SK-N-SH (cell line): Measurements from ENCODE around the gene SPDYC. TPM values are rescaled to one million over a fixed set of nuclear protein-coding genes. Genes with fewer than 3 reads are reported as not detected.

Experiments
- CTCF ChIA-PET: fragments of 300-600, 350-600 bp; formaldehyde crosslinking; extraction: SDS; loops from one replicate; lab custom pipeline; 2021; lab: Yijun Ruan, JAX
- POLR2A ChIA-PET: fragments of 350-600 bp; sonication (Branson Sonifier 250); formaldehyde crosslinking; extraction: SDS; loops from one replicate; lab custom pipeline; 2020; ENCODE audit warnings: antibody characterized with exemption, inconsistent platforms; lab: Yijun Ruan, JAX
- DNase-seq: peaks from one replicate; pipeline ENCODE4 v3.0.0; 2012
- H2AFZ ChIP-seq: fragments of 200-600 bp; sonication (generic); 2 replicates; pipeline ENCODE4 v1.8.1; 2016; ENCODE audit warnings: antibody characterized with exemption, mild to moderate bottlenecking, low read depth
- H3F3A ChIP-seq: fragments of 200-600 bp; sonication (generic); replicated peaks from 2 replicates; pipeline ENCODE3; 2016; ENCODE audit warnings: antibody characterized with exemption, mild to moderate bottlenecking; ENCODE audit not compliant: insufficient read depth
- H3K27ac ChIP-seq, 2 experiments: fragments of 200-500 bp in 1 of 2; fragments of 200-600 bp in 1 of 2; sonication (Bioruptor generic) in 1 of 2; sonication (generic), shearing (Covaris generic) in 1 of 2; 2 replicates each; pipeline versions ENCODE4 v1.5.1 to v1.6.1; 2014 to 2016; ENCODE audit warnings: low read depth in 2 of 2, inconsistent platforms in 1 of 2, low read length in 1 of 2, mild to moderate bottlenecking in 1 of 2, mixed read lengths in 1 of 2
- H3K27me3 ChIP-seq: fragments of 200-600 bp; sonication (generic), shearing (Covaris generic); 2 replicates; pipeline ENCODE4 v1.6.1; 2016; ENCODE audit warnings: mixed run types; ENCODE audit not compliant: insufficient read depth
- H3K36me3 ChIP-seq, 2 experiments: fragments of 200-500 bp in 1 of 2; fragments of 200-600 bp in 1 of 2; sonication (Bioruptor generic) in 1 of 2; sonication (generic) in 1 of 2; replicated peaks in 1 of 2; 2 replicates each; pipeline versions ENCODE3 to v1.5.1; 2014 to 2016; ENCODE audit warnings: low read length in 1 of 2, mild to moderate bottlenecking in 1 of 2; ENCODE audit not compliant: insufficient read depth in 2 of 2, control insufficient read depth in 1 of 2
- H3K4me1 ChIP-seq, 2 experiments: fragments of 200-500 bp in 1 of 2; fragments of 200-600 bp in 1 of 2; sonication (Bioruptor generic) in 1 of 2; sonication (generic), shearing (Covaris generic) in 1 of 2; 2 replicates each; pipeline versions ENCODE4 v1.5.1 to v1.6.1; 2014 to 2016; ENCODE audit warnings: low read depth in 1 of 2, low read length in 1 of 2, mixed run types in 1 of 2; ENCODE audit not compliant: insufficient read depth in 2 of 2, control insufficient read depth in 1 of 2
- H3K4me2 ChIP-seq: fragments of 200-600 bp; sonication (generic), shearing (Covaris generic); 2 replicates; pipeline ENCODE4 v1.6.1; 2017; ENCODE audit warnings: mixed run types
- H3K4me3 ChIP-seq, 2 experiments: fragments of 200-500 bp in 1 of 2; fragments of 200-600 bp in 1 of 2; sonication (Bioruptor generic) in 1 of 2; sonication (generic), shearing (Covaris generic) in 1 of 2; 2 replicates each; pipeline versions ENCODE4 v1.5.1 to v1.8.1; 2014 to 2016; ENCODE audit warnings: low read depth in 2 of 2, inconsistent platforms in 1 of 2, low read length in 1 of 2, mild to moderate bottlenecking in 1 of 2, mixed read lengths in 1 of 2, moderate library complexity in 1 of 2
- H3K79me2 ChIP-seq: fragments of 200-600 bp; sonication (generic); 2 replicates; pipeline ENCODE4 v1.8.1; 2017; ENCODE audit warnings: mild to moderate bottlenecking; ENCODE audit not compliant: insufficient read depth
- H3K9ac ChIP-seq: fragments of 200-600 bp; sonication (generic); 2 replicates; pipeline ENCODE4 v1.6.1; 2017; ENCODE audit warnings: mixed run types
- H3K9me2 ChIP-seq: fragments of 200-600 bp; sonication (generic); 2 replicates; pipeline ENCODE4 v1.6.1; 2017; ENCODE audit warnings: mixed run types
- H3K9me3 ChIP-seq: fragments of 200-600 bp; sonication (generic); 2 replicates; pipeline ENCODE4 v1.6.1; 2017; ENCODE audit warnings: mixed run types, mild to moderate bottlenecking, moderate library complexity
- H4K20me1 ChIP-seq: fragments of 200-600 bp; sonication (generic); 2 replicates; pipeline ENCODE4 v1.6.1; 2017; ENCODE audit warnings: mild to moderate bottlenecking, mixed run types; ENCODE audit not compliant: insufficient read depth
- EZH2phosphoT487 ChIP-seq: fragments of 200-600 bp; sonication (generic); IDR thresholded peaks from 2 replicates; pipeline ENCODE4 v1.6.1; 2017; ENCODE audit warnings: low read depth, mixed run types, mild to moderate bottlenecking, antibody characterized with exemption, moderate library complexity, borderline replicate concordance
- JUND ChIP-seq: IDR thresholded peaks from 2 replicates; pipeline ENCODE4 v1.4.0; 2012
- MEF2A ChIP-seq: IDR thresholded peaks from 2 replicates; pipeline ENCODE4 v1.4.0; 2012; ENCODE audit warnings: low read depth, borderline replicate concordance
- NFIC ChIP-seq: IDR thresholded peaks from 2 replicates; pipeline ENCODE4 v1.4.0; 2012; ENCODE audit warnings: borderline replicate concordance
- NRF1 ChIP-seq: IDR thresholded peaks from 2 replicates; pipeline ENCODE4 v1.6.1; 2012; ENCODE audit warnings: low read depth, mild to moderate bottlenecking, low read length
- RCOR1 ChIP-seq: fragments of 150-350 bp; IDR thresholded peaks from 2 replicates; pipeline ENCODE4 v1.6.1; 2017; ENCODE audit warnings: antibody characterized with exemption, low read length
- RFX5 ChIP-seq: IDR thresholded peaks from 2 replicates; pipeline ENCODE4 v1.6.1; 2012; ENCODE audit warnings: mild to moderate bottlenecking, improper control_type of control experiment, low read length
- RXRA ChIP-seq: IDR thresholded peaks from 2 replicates; pipeline ENCODE4 v1.4.0; 2012; ENCODE audit warnings: low read depth, mild to moderate bottlenecking, borderline replicate concordance
- TCF12 ChIP-seq: IDR thresholded peaks from 2 replicates; pipeline ENCODE4 v1.4.0; 2012
- WGBS: methylation state at CpG from one replicate; pipeline ENCODE4 v1.1.6; 2017; ENCODE audit warnings: low lambda C conversion rate; 5-methylcytosine and 5-hydroxymethylcytosine counted together
- polyA plus RNA-seq, 3 experiments: library from polyadenylated mRNA; depleted of rRNA; stranded (reverse); fragments of >200 nt; gene quantifications; 2 replicates each; pipeline ENCODE4 v1.2.3, GENCODE V29; 2012
- TF ChIP-seq, protein P1 (sequence below): IDR thresholded peaks from 2 replicates; pipeline ENCODE4 v1.6.1; 2012; ENCODE audit warnings: mild to moderate bottlenecking, low read depth, low read length, moderate library complexity
- TF ChIP-seq, protein P2 (sequence below): IDR thresholded peaks from 2 replicates; pipeline ENCODE4 v1.4.0; 2012; ENCODE audit warnings: low read depth, borderline replicate concordance
- TF ChIP-seq, protein P3 (sequence below): fragments of 200-600 bp; sonication (generic); IDR thresholded peaks from 2 replicates; pipeline ENCODE4 v1.6.1; 2017; ENCODE audit warnings: antibody characterized with exemption, mild to moderate bottlenecking, moderate library complexity
- TF ChIP-seq, protein P4 (sequence below): IDR thresholded peaks from 2 replicates; pipeline ENCODE4 v1.4.0; 2012; ENCODE audit warnings: low read depth, borderline replicate concordance
- TF ChIP-seq, protein P5 (sequence below): IDR thresholded peaks from 2 replicates; pipeline ENCODE4; 2012

Gene SPDYC
- polyA plus RNA-seq, 1 of the 3 experiments (the other 2 are of a cell fraction): not detected

DNA sequence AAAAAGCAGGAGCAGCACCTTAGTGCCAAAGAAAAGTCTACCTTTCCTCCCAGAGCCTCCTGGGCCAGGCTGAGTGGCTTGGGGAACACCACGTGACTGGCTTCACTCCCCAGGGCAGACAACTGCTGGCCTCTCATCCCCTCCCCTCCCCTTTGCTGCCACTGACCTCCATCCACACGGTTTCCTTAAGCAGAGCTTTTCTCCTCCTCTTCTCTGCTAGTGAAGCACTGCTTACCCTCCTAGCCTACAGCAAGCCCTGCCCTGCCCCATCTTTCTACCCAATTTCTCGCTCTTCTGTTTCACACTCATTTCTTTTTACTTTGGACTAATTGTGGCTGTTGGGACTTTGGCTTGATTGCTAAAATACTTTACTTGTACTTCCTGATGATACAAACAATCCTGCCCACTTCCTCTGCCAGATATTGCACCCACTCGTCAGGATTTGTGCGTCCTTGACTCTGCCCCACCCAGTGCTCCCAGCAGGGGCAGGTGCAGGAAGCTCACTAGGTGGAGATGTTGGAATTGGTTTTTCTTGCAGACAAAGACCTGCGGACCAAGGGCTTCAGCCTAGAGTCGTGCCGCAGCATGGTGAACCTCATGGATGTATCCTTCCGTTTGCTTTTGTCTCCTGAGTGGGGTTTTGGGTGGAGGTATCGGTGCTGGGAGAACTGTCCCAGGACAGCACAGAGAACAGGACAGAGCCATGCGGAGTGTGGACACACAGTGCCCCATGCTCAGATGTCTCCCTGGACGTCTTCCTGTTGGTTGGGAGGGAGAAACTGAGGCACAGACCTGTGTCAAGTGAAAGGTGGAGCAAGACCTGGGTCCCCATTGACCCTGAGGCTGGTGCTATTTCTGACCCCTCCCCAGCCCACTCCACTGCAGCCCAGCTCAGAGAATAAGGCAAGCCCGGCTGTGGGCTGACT lies 39.0 kb downstream of the SPDYC start:
- H3K9me2 ChIP-seq: no peaks in the 10 kb centered on the region
- 93% methylated on average over 13 of the region's 13 CpGs for WGBS
- DNase-seq: no peak
- no peaks in the 10 kb centered on the region for H4K20me1 ChIP-seq
- no peak overlapping the region for H2AFZ ChIP-seq
- H3K79me2 ChIP-seq: no peaks in the 10 kb centered on the region
- H3K36me3 ChIP-seq: peaks cover 17 to 46% of the 10 kb centered on the region in 2 experiments
- ChIA-PET POLR2A (interaction anchor here (1.1 kb wide), 1 partner anchor 9 kb away, joined by 3 read pairs; no protein-coding TSS in a partner anchor), CTCF (interaction anchor here (1.0 to 2.0 kb wide), 3 partner anchors 10 to 121 kb away, joined by 4 to 10 read pairs (median 5); partner anchors contain the start of gene CDC42EP2)
- no peak overlapping the region for H3K4me2 ChIP-seq
- H3K9me3 ChIP-seq: no peaks in the 10 kb centered on the region
- H3K4me1 ChIP-seq: no peaks in the 10 kb centered on the region
- TF ChIP-seq, protein P1, sequence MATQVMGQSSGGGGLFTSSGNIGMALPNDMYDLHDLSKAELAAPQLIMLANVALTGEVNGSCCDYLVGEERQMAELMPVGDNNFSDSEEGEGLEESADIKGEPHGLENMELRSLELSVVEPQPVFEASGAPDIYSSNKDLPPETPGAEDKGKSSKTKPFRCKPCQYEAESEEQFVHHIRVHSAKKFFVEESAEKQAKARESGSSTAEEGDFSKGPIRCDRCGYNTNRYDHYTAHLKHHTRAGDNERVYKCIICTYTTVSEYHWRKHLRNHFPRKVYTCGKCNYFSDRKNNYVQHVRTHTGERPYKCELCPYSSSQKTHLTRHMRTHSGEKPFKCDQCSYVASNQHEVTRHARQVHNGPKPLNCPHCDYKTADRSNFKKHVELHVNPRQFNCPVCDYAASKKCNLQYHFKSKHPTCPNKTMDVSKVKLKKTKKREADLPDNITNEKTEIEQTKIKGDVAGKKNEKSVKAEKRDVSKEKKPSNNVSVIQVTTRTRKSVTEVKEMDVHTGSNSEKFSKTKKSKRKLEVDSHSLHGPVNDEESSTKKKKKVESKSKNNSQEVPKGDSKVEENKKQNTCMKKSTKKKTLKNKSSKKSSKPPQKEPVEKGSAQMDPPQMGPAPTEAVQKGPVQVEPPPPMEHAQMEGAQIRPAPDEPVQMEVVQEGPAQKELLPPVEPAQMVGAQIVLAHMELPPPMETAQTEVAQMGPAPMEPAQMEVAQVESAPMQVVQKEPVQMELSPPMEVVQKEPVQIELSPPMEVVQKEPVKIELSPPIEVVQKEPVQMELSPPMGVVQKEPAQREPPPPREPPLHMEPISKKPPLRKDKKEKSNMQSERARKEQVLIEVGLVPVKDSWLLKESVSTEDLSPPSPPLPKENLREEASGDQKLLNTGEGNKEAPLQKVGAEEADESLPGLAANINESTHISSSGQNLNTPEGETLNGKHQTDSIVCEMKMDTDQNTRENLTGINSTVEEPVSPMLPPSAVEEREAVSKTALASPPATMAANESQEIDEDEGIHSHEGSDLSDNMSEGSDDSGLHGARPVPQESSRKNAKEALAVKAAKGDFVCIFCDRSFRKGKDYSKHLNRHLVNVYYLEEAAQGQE: no peak
- TF ChIP-seq EZH2phosphoT487 (no peak), NRF1 (no peak), NFIC (no peak), MEF2A (no peak), JUND (no peak), TCF12 (no peak), RXRA (no peak), RFX5 (no peak), RCOR1 (no peak)
- TF ChIP-seq, protein P2, sequence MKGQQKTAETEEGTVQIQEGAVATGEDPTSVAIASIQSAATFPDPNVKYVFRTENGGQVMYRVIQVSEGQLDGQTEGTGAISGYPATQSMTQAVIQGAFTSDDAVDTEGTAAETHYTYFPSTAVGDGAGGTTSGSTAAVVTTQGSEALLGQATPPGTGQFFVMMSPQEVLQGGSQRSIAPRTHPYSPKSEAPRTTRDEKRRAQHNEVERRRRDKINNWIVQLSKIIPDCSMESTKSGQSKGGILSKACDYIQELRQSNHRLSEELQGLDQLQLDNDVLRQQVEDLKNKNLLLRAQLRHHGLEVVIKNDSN: no peak
- TF ChIP-seq, protein P3, sequence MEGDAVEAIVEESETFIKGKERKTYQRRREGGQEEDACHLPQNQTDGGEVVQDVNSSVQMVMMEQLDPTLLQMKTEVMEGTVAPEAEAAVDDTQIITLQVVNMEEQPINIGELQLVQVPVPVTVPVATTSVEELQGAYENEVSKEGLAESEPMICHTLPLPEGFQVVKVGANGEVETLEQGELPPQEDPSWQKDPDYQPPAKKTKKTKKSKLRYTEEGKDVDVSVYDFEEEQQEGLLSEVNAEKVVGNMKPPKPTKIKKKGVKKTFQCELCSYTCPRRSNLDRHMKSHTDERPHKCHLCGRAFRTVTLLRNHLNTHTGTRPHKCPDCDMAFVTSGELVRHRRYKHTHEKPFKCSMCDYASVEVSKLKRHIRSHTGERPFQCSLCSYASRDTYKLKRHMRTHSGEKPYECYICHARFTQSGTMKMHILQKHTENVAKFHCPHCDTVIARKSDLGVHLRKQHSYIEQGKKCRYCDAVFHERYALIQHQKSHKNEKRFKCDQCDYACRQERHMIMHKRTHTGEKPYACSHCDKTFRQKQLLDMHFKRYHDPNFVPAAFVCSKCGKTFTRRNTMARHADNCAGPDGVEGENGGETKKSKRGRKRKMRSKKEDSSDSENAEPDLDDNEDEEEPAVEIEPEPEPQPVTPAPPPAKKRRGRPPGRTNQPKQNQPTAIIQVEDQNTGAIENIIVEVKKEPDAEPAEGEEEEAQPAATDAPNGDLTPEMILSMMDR: no peak
- TF ChIP-seq, protein P4, sequence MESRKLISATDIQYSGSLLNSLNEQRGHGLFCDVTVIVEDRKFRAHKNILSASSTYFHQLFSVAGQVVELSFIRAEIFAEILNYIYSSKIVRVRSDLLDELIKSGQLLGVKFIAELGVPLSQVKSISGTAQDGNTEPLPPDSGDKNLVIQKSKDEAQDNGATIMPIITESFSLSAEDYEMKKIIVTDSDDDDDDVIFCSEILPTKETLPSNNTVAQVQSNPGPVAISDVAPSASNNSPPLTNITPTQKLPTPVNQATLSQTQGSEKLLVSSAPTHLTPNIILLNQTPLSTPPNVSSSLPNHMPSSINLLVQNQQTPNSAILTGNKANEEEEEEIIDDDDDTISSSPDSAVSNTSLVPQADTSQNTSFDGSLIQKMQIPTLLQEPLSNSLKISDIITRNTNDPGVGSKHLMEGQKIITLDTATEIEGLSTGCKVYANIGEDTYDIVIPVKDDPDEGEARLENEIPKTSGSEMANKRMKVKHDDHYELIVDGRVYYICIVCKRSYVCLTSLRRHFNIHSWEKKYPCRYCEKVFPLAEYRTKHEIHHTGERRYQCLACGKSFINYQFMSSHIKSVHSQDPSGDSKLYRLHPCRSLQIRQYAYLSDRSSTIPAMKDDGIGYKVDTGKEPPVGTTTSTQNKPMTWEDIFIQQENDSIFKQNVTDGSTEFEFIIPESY: no peak
- TF ChIP-seq, protein P5, sequence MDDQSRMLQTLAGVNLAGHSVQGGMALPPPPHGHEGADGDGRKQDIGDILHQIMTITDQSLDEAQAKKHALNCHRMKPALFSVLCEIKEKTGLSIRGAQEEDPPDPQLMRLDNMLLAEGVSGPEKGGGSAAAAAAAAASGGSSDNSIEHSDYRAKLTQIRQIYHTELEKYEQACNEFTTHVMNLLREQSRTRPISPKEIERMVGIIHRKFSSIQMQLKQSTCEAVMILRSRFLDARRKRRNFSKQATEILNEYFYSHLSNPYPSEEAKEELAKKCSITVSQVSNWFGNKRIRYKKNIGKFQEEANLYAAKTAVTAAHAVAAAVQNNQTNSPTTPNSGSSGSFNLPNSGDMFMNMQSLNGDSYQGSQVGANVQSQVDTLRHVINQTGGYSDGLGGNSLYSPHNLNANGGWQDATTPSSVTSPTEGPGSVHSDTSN: no peak
- no peaks in the 10 kb centered on the region for H3K27me3 ChIP-seq
- no peak overlapping the region for H3K4me3 ChIP-seq
- H3K27ac ChIP-seq: no peak overlapping the region
- no peak overlapping the region for H3K9ac ChIP-seq
- no peaks in the 10 kb centered on the region for H3F3A ChIP-seq
